ENCODE measurements around the gene ABR.
"Not testable (repeated sequence)": the region's sequence is repeated elsewhere in the genome, so short reads cannot be mapped to it uniquely, and the experiment has no call there.

ABR gene

GRCh38 chr17:1154704-1155103 is 25.1 kb downstream of the ABR start:
- no peak for DNase-seq (ENCODE audit: low read depth)
- no peak for TF ChIP-seq CTCF (IDR thresholded peaks at IDR 0.05; ENCODE audit: low read depth, low read length, missing control alignments)

GRCh38 chr17:1153795-1154546 is 25.8 kb downstream of the ABR start:
- no peak overlapping the region for H3K4me3 ChIP-seq (ENCODE audit: low read depth, low read length)
- TF ChIP-seq CTCF (IDR thresholded peaks at IDR 0.05; ENCODE audit: low read depth, low read length, missing control alignments): no peak
- no peak for DNase-seq (ENCODE audit: low read depth)

More at GRCh38 chr17:1154704-1155103, 25.1 kb downstream of the ABR start:
- no peak overlapping the region for H3K4me3 ChIP-seq (ENCODE audit: low read depth, low read length)

- DNase-seq (ENCODE audit: low read depth); H3K4me3 ChIP-seq (ENCODE audit: low read depth, low read length): not testable (repeated sequence)
Observed at GRCh38 chr17:1152582-1152981, 27.2 kb downstream of the ABR start.

- H3K4me3 ChIP-seq (ENCODE audit: low read depth, low read length): no peak overlapping the region
- TF ChIP-seq CTCF (IDR thresholded peaks at IDR 0.05; ENCODE audit: low read depth, low read length, missing control alignments): no peak
- DNase-seq (ENCODE audit: low read depth): no peak
Observed at GRCh38 chr17:1150863-1151600, 28.7 kb downstream of the ABR start.

- TF ChIP-seq CTCF (IDR thresholded peaks at IDR 0.05; ENCODE audit: low read depth, low read length, missing control alignments): no peak
- no peak overlapping the region for H3K4me3 ChIP-seq (ENCODE audit: low read depth, low read length)
- DNase-seq (ENCODE audit: low read depth): no peak
Observed at GRCh38 chr17:1149869-1150268, 29.9 kb downstream of the ABR start.

GRCh38 chr17:1147664-1148063 is 32.1 kb downstream of the ABR start:
- no peak for TF ChIP-seq CTCF (IDR thresholded peaks at IDR 0.05; ENCODE audit: low read depth, low read length, missing control alignments)
- no peak overlapping the region for H3K4me3 ChIP-seq (ENCODE audit: low read depth, low read length)
- no peak for DNase-seq (ENCODE audit: low read depth)

GRCh38 chr17:1146561-1147265 is 33.1 kb downstream of the ABR start:
- DNase-seq (ENCODE audit: low read depth): no peak
- TF ChIP-seq CTCF (IDR thresholded peaks at IDR 0.05; ENCODE audit: low read depth, low read length, missing control alignments): no peak
- H3K4me3 ChIP-seq (ENCODE audit: low read depth, low read length): no peak overlapping the region

Measured in GM12864 (cell line).